RWPE1 (cell line): ENCODE data around the gene TSPAN18.

ENCODE experiments used
- CTCF ChIA-PET: fragments of 350-600 bp; sonication (Branson Sonifier 250); formaldehyde crosslinking; extraction: SDS; loops from one replicate; lab custom pipeline; 2021; lab: Yijun Ruan, JAX
- POLR2A ChIA-PET: fragments of 400-600 bp; formaldehyde crosslinking; extraction: SDS; loops from one replicate; lab custom pipeline; 2020; ENCODE audit warnings: antibody characterized with exemption; ENCODE audit not compliant: low non-redundant PET; lab: Yijun Ruan, JAX
- DNase-seq: peaks from one replicate; pipeline ENCODE4 v3.0.0; 2012; ENCODE audit warnings: low spot score
- H3K27ac ChIP-seq: fragments of 450-650 bp; 2 replicates; pipeline ENCODE4 v1.5.1; 2017
- CTCF ChIP-seq: fragments of 450-650 bp; conservative IDR thresholded peaks from 2 replicates; pipeline ENCODE4 v1.5.1; 2017; ENCODE audit warnings: low read depth, mild to moderate bottlenecking

Gene TSPAN18

GRCh38 chr11:44970293-44970692 is 243.5 kb downstream of the TSPAN18 start:
- no peak for DNase-seq
- ChIA-PET POLR2A (no interaction called here), CTCF (no interaction called here)
- TF ChIP-seq CTCF: no peak
- H3K27ac ChIP-seq: no peak overlapping the region

GRCh38 chr11:44971185-44971584 is 244.4 kb downstream of the TSPAN18 start:
- ChIA-PET CTCF (interaction anchor here (0.6 kb wide), 1 partner anchor 134 kb away, joined by 3 read pairs; no protein-coding TSS in a partner anchor), POLR2A (no interaction called here)

GRCh38 chr11:44972746-44973435 is 246.1 kb downstream of the TSPAN18 start:
- ChIA-PET POLR2A (no interaction called here), CTCF (no interaction called here)
- H3K27ac ChIP-seq: no peak overlapping the region

More at GRCh38 chr11:44971185-44971584, 244.4 kb downstream of the TSPAN18 start:
- no peak for TF ChIP-seq CTCF
- DNase-seq: no peak
- H3K27ac ChIP-seq: no peak overlapping the region

GRCh38 chr11:44973632-44974401 is 247.1 kb downstream of the TSPAN18 start:
- no peak for TF ChIP-seq CTCF
- ChIA-PET POLR2A (no interaction called here), CTCF (no interaction called here)
- H3K27ac ChIP-seq: no peak overlapping the region
- DNase-seq: no peak

More at GRCh38 chr11:44972746-44973435, 246.1 kb downstream of the TSPAN18 start:
- no peak for TF ChIP-seq CTCF
- no peak for DNase-seq

GRCh38 chr11:44974402-44975000 is 247.7 kb downstream of the TSPAN18 start:
- no peak overlapping the region for H3K27ac ChIP-seq
- ChIA-PET POLR2A (no interaction called here), CTCF (no interaction called here)
- no peak for TF ChIP-seq CTCF
- no peak for DNase-seq

GRCh38 chr11:44976576-44976975 is 249.8 kb downstream of the TSPAN18 start:
- DNase-seq: no peak
- CTCF ChIA-PET: no interaction called here
- POLR2A ChIA-PET: no interaction called here
- no peak for TF ChIP-seq CTCF
- no peak overlapping the region for H3K27ac ChIP-seq
